ENCODE results near the gene REEP6.
"Not testable (repeated sequence)": the region's sequence is repeated elsewhere in the genome, so short reads cannot be mapped to it uniquely, and the experiment has no call there.

The REEP6 gene

GRCh38 chr19:1509602-1510441 is 18.8 kb downstream of the REEP6 start:
- no peak for DNase-seq

GRCh38 chr19:1510442-1510806 is 19.4 kb downstream of the REEP6 start:
- DNase-seq = no peak

- DNase-seq = no peak
These were observed 19.8 kb downstream of the REEP6 start for GRCh38 chr19:1510807-1511206.

- no peak for DNase-seq
These were observed 20.6 kb downstream of the REEP6 start for GRCh38 chr19:1511318-1512317.

DNA sequence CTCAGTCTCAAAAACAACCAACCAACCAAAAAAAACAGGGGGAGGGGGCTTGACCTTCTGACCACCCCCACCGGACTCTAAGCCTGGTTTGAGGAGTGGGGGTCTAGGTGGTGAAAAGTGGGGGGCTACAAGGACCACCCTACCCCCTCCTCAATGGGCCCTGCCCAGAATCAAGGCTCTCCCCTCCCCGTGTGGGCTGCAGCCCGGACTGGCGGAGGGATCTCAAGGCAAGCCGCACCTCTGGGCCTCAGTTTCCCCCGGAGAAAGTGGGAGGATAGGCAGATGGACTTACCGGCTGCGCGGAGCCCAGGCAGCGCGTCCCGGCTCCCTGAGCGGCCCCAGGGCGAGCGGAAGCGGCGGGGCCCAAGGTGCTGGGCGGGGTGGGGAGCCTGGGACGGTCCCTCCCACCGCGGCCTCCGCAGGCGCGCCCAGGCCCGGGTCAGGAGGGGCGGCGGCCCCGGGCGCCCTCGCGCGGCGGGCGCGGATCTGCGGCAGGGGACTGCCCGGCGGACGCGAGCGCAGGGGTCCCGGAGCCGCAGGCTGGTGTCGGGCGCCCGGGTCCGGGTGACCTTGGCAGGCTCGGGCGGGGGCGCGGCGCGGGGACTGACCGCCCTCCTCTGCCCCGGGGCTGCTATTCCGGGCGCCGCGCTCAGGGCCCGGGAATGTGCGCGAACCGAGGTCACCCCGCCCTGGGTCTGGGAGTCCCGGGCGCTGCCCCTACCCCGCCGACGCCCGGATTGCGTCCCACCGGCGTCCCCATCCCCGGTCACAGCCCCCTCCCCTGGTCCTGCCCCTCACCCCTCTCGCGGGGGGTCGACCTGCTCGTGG is 21.9 kb downstream of the REEP6 start, which contains the start of gene ADAMTSL5:
TSS of gene ADAMTSL5 (minus strand) at position 349 of the 828 bp plus-strand sequence. CDS start 2,076 bp downstream, outside the sequence.
- peak; percentile 73 for DNase-seq

GRCh38 chr19:1513499-1514294 is 22.7 kb downstream of the REEP6 start:
- DNase-seq = peak; percentile 52

DNA sequence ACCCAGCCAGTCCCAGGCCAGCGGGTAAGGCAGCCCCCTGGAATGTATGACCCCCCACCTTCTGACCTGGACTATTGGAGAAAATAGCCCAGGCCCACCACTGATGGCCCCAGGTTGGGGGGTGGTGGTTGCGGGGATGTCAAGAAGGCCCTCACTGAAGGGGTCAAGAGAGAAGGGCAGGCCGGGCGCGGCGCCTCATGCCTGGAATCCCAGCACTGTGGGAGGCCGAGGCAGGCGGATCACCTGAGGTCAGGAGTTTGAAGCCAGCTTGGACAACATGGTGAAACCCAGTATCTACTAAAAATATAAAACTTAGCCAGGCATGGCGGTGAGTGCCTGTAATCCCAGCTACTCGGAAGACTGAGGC is 23.3 kb downstream of the REEP6 start:
- no peak for DNase-seq

GRCh38 chr19:1514986-1515721 is 24.2 kb downstream of the REEP6 start:
- DNase-seq = no peak

GRCh38 chr19:1516395-1516753 is 25.4 kb downstream of the REEP6 start:
- DNase-seq = no peak

DNA sequence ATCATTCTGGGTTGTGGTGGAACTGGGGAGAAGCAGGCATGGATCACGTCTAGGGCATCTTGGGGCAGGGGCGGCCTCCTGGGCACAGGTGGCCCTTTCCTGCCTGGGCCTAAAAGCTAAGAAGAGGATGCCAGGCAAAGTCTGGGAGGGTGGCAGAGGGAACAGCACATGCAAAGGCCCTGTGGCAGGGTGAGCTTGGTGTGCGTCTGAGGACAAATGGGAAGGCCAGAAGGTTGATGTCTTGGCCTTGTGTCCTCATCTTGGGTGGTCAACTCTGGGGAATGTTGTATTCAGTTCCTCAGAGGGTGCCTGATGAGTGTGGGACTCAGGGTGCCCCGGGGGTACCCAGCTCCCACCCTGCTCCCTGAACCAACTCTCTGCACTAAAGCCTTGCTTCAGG is 27.5 kb downstream of the REEP6 start:
- DNase-seq = no peak

GRCh38 chr19:1519802-1520201 is 28.8 kb downstream of the REEP6 start:
- not testable (repeated sequence) for DNase-seq

DNA sequence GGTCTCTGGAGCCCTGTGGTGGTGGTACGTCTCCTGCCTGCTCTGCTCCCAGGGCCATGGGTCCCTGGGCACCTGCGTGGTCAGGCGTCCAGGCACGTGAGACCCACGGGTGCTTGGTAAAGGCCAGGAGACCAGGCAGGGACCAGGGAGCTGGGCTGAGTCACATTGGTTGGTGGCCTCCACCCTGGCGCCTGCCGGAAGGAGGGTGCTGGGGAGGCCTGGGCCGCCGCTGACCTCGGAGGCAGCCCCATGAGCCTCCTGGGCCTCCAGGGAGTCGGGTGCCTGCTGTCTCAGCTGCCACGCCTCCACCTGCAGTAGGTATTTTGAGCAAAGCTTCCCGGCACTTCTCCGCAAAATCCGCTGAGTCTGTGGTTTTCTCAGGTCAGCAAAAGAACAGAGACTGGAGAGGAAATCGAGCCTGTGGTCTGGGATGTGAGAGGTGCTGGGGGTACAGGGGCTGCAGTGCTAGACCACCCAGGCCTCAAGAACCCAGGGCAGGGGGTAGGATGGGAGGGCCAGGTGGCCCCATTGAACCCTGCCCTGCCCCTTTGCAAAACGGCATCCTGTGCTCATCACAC is 29.3 kb downstream of the REEP6 start:
- no peak for DNase-seq

GRCh38 chr19:1521636-1522035 is 30.7 kb downstream of the REEP6 start:
- no peak for DNase-seq

DNA sequence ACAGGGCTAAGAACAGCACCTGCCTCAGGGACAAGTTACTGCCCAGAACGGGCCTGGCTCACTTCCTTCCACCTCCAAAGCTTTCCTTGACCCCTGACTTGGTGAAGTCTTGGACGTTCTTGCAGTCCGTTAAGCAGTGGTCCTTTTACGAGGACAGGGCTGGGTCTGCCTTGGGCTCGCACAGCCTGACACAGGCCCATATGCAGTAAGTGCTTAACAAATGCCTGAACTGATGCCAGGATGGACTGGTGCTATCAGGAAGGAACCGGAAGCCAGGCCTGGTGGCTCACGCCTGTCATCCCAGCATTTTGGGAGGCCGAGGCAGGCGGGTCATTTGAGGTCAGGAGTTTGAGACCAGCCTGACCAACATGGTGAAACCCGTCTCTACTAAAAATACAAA is 31.1 kb downstream of the REEP6 start:
- no peak for DNase-seq

- no peak for DNase-seq
These were observed 31.9 kb downstream of the REEP6 start for GRCh38 chr19:1522838-1523237.

GRCh38 chr19:1523412-1524286 is 32.7 kb downstream of the REEP6 start, which contains the start of gene PLK5:
PLK5 (plus strand) TSS chr19:1524077; CDS start chr19:1526997, 2,920 bp downstream.
- DNase-seq = no peak

- DNase-seq = no peak
These were observed 33.4 kb downstream of the REEP6 start for GRCh38 chr19:1524287-1524971.

DNA sequence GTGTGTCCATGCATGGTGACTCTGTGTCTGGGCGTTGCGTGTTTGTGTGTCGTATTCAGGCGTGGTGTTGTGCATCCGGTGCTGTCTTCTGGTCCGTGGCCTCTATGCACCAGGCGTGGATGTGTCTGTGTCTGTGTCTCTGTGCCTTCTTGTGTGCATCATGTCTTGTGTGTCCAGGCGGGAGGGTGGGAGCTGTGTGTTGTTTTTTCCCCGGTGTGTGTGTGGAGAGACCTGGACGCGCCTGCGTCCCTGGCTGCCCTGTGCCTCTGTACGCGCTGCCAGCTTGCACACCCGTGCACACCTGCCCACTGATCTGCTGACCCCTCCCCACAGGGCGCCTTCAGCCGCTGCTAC is 34.0 kb downstream of the REEP6 start:
- DNase-seq = no peak

GRCh38 chr19:1525343-1525742 is 34.4 kb downstream of the REEP6 start:
- DNase-seq = no peak
